Astrocyte (in vitro differentiated cells and primary cell): ENCODE measurements around the gene OR2B2. TPM values are rescaled to one million over a fixed set of nuclear protein-coding genes. Genes with fewer than 3 reads are reported as not detected.

Experiments
- DNase-seq: peaks from one replicate; pipeline ENCODE4 v3.0.0-alpha.2; 2010; ENCODE audit warnings: low read depth
- FAIRE-seq: peaks from 2 replicates; lab custom pipeline; 2011; peaks lifted over from hg19 to GRCh38; lab: Jason Lieb, UNC
- H2AFZ ChIP-seq: 2 replicates; pipeline ENCODE4 v1.6.0; 2012; ENCODE audit warnings: low read depth, low read length, inconsistent platforms
- H3K27ac ChIP-seq: 2 replicates; pipeline ENCODE4 v1.5.1; 2011; ENCODE audit warnings: low read depth, low read length, inconsistent platforms
- H3K27me3 ChIP-seq: 2 replicates; pipeline ENCODE4 v1.6.0; 2011; ENCODE audit warnings: low read length, inconsistent platforms; ENCODE audit not compliant: insufficient read depth
- H3K36me3 ChIP-seq: 2 replicates; pipeline ENCODE4 v1.5.1; 2011; ENCODE audit warnings: low read length, inconsistent platforms; ENCODE audit not compliant: insufficient read depth
- H3K4me1 ChIP-seq: 2 replicates; pipeline ENCODE4 v1.5.1; 2011; ENCODE audit warnings: low read length, inconsistent platforms; ENCODE audit not compliant: insufficient read depth
- H3K4me2 ChIP-seq: 2 replicates; pipeline ENCODE4 v1.6.0; 2012; ENCODE audit warnings: low read length, inconsistent platforms
- H3K4me3 ChIP-seq: 2 replicates; pipeline ENCODE4 v1.5.1; 2011; ENCODE audit warnings: low read depth, mild to moderate bottlenecking, low read length, inconsistent platforms; ENCODE audit not compliant: insufficient read depth
- H3K79me2 ChIP-seq: 2 replicates; pipeline ENCODE4 v1.6.0; 2012; ENCODE audit warnings: mild to moderate bottlenecking, low read length, inconsistent platforms; ENCODE audit not compliant: insufficient read depth
- H3K9ac ChIP-seq: 2 replicates; pipeline ENCODE4 v1.6.0; 2012; ENCODE audit warnings: mild to moderate bottlenecking, low read length, inconsistent platforms
- H3K9me3 ChIP-seq: 2 replicates; pipeline ENCODE4 v1.5.1; 2012; ENCODE audit warnings: low read depth, mild to moderate bottlenecking, low read length, inconsistent platforms; ENCODE audit not compliant: insufficient read depth
- H4K20me1 ChIP-seq: 2 replicates; pipeline ENCODE4 v1.6.0; 2012; ENCODE audit warnings: low read length, inconsistent platforms; ENCODE audit not compliant: insufficient read depth
- H3K27ac Mint-ChIP-seq: one replicate; pipeline ENCODE4 v1.8.0; 2021; ENCODE audit warnings: mild to moderate bottlenecking, mixed read lengths; ENCODE audit not compliant: unreplicated experiment
- H3K27me3 Mint-ChIP-seq: one replicate; pipeline ENCODE4 v1.8.0; 2021; ENCODE audit warnings: low read depth, mixed read lengths; ENCODE audit not compliant: unreplicated experiment
- H3K36me3 Mint-ChIP-seq: one replicate; pipeline ENCODE4 v1.8.0; 2021; ENCODE audit warnings: low read depth, mixed read lengths; ENCODE audit not compliant: unreplicated experiment
- H3K4me1 Mint-ChIP-seq: one replicate; pipeline ENCODE4 v1.8.0; 2021; ENCODE audit warnings: low read depth, mixed read lengths; ENCODE audit not compliant: unreplicated experiment
- H3K4me3 Mint-ChIP-seq: one replicate; pipeline ENCODE4 v1.8.0; 2021; ENCODE audit warnings: mild to moderate bottlenecking, moderate library complexity, mixed read lengths; ENCODE audit not compliant: unreplicated experiment
- H3K9me3 Mint-ChIP-seq: one replicate; pipeline ENCODE4 v1.8.0; 2021; ENCODE audit warnings: mild to moderate bottlenecking, mixed read lengths; ENCODE audit not compliant: unreplicated experiment
- EZH2 ChIP-seq: IDR thresholded peaks from 2 replicates; pipeline ENCODE4 v1.6.1; 2012; ENCODE audit warnings: mild to moderate bottlenecking, low read length, inconsistent platforms; ENCODE audit not compliant: insufficient read depth
- total RNA-seq: library from RNA; stranded (reverse); gene quantifications from 2 replicates; pipeline ENCODE4 v1.2.1, GENCODE V29; 2021
- TF ChIP-seq, protein P1 (sequence below): IDR thresholded peaks from 2 replicates; pipeline ENCODE4 v1.5.1; 2011; ENCODE audit warnings: low read depth, mild to moderate bottlenecking, inconsistent platforms, low read length, moderate library complexity; ENCODE audit not compliant: insufficient read depth

The OR2B2 gene
- total RNA-seq, 1 donor from 2014 or later: not detected

DNA sequence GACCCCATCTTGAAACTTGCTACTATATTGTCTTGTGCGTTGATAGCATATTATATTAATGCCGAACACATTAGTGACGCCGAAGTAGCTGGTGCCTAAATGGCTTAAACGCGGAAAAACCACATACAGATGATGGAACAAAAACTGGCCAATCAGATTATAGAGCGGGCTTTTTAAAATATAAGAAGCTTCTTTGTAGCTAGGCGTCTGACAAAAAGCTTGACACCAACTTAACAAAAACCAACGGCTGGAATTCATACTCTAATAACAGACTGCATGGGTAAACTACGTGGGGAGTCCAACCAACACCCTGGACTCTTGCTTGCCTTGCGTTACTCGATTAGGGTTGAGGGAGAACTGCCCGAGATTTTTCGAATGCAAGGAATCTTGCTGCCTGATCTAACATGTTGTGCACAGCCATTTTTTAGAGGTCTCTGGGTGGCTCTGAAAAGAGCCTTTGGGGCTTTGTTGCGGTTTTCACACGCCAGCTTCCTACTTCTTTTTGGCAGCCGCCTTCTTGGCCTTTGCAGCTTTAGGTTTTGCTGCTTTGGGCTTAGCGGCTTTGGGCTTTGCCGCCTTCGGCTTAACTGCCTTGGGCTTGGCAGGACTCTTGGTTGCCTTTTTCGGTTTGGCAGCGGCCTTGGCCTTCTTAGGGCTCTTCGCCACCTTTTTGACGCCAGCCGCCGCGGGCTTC, 45.7 kb downstream of the OR2B2 start:
- Histone ChIP-seq H3K9ac (peak overlapping the region; percentile 88), H3K4me3 (peak overlapping the region; percentile 75), H3K27me3 (no peaks in the 10 kb centered on the region), H3K4me1 (peaks cover 23% of the 10 kb centered on the region), H3K27ac (peak overlapping the region; percentile 77), H3K36me3 (no peaks in the 10 kb centered on the region), H3K79me2 (no peaks in the 10 kb centered on the region), H4K20me1 (no peaks in the 10 kb centered on the region), H3K4me2 (peak overlapping the region; percentile 94), H2AFZ (peak overlapping the region; percentile 59), H3K9me3 (no peaks in the 10 kb centered on the region)
- FAIRE-seq: no peak
- peaks cover 10% of the 10 kb centered on the region for H3K9me3 Mint-ChIP-seq
- peak overlapping the region; percentile 60 for H3K27ac Mint-ChIP-seq
- H3K36me3 Mint-ChIP-seq: no peaks in the 10 kb centered on the region
- H3K4me1 Mint-ChIP-seq: peaks cover 8% of the 10 kb centered on the region
- no peaks in the 10 kb centered on the region for H3K27me3 Mint-ChIP-seq
- H3K4me3 Mint-ChIP-seq: peak overlapping the region; percentile 91
- no peak for TF ChIP-seq EZH2
- TF ChIP-seq, protein P1, sequence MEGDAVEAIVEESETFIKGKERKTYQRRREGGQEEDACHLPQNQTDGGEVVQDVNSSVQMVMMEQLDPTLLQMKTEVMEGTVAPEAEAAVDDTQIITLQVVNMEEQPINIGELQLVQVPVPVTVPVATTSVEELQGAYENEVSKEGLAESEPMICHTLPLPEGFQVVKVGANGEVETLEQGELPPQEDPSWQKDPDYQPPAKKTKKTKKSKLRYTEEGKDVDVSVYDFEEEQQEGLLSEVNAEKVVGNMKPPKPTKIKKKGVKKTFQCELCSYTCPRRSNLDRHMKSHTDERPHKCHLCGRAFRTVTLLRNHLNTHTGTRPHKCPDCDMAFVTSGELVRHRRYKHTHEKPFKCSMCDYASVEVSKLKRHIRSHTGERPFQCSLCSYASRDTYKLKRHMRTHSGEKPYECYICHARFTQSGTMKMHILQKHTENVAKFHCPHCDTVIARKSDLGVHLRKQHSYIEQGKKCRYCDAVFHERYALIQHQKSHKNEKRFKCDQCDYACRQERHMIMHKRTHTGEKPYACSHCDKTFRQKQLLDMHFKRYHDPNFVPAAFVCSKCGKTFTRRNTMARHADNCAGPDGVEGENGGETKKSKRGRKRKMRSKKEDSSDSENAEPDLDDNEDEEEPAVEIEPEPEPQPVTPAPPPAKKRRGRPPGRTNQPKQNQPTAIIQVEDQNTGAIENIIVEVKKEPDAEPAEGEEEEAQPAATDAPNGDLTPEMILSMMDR: no peak
- DNase-seq: peak; percentile 55

DNA sequence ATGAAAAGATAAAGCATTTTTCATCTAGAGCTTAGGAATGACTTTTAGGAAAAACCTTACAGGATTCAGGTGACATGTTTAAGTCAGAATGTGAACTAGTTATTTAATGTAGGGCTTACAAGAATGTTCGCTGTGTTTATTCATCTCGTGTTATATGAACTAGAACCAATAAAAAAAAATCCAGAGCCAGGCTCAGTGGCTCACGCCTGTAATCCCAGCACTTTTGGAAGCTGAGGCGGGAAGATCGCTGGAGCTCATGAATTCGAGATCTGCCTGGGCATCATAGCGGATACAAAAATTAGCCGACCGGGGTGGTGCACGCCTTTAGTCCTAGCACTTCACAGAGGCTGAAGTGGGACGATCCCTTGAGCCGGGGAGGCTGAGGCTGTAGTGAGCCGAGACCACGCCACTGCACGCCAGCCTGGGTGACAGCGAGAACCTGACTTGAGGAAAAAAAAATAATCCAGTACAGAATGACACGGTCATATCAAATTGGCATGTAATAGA, 46.3 kb downstream of the OR2B2 start:
- Histone ChIP-seq H3K4me3 (peak overlapping the region; percentile 75), H3K9me3 (no peaks in the 10 kb centered on the region), H3K36me3 (no peaks in the 10 kb centered on the region), H3K79me2 (no peaks in the 10 kb centered on the region), H3K9ac (peak overlapping the region; percentile 88), H3K4me1 (peaks cover 20% of the 10 kb centered on the region), H3K4me2 (peak overlapping the region; percentile 94), H2AFZ (peak overlapping the region; percentile 71), H4K20me1 (no peaks in the 10 kb centered on the region), H3K27ac (peak overlapping the region; percentile 77), H3K27me3 (no peaks in the 10 kb centered on the region)
- H3K36me3 Mint-ChIP-seq: no peaks in the 10 kb centered on the region
- no peak for DNase-seq
- peaks cover 8% of the 10 kb centered on the region for H3K4me1 Mint-ChIP-seq
- FAIRE-seq: no peak
- peak overlapping the region; percentile 91 for H3K4me3 Mint-ChIP-seq
- H3K27ac Mint-ChIP-seq: peak overlapping the region; percentile 60
- H3K27me3 Mint-ChIP-seq: no peaks in the 10 kb centered on the region
- TF ChIP-seq EZH2: no peak
- TF ChIP-seq, protein P1: no peak
- H3K9me3 Mint-ChIP-seq: peaks cover 10% of the 10 kb centered on the region
